ENCODE data around the gene MBTPS1. TPM values are rescaled to one million over a fixed set of nuclear protein-coding genes. Genes with fewer than 3 reads are reported as not detected.

Gene MBTPS1
- total RNA-seq, 2 donors from 2014 or later, result 79.0 to 133 TPM

GRCh38 chr16:84053237-84053636 lies 63.5 kb downstream of the MBTPS1 start:
- no peaks in the 10 kb centered on the region for H3K27me3 ChIP-seq (replicated peaks; ENCODE audit: insufficient read depth)
- no peak for DNase-seq (ENCODE audit: low spot score)
- H3K4me1 ChIP-seq (replicated peaks), result no peaks in the 10 kb centered on the region
- H3K9me3 ChIP-seq, result no peaks in the 10 kb centered on the region
- no peak overlapping the region for H3K4me3 ChIP-seq
- intact Hi-C loops (cut with DNase I), result no loop called here
- no peak overlapping the region for H3K27ac ChIP-seq
- WGBS, result 91% methylated on average over 13 of the region's 13 CpGs
- TF ChIP-seq POLR2AphosphoS5 (IDR thresholded peaks at IDR 0.05), result no peak
- H3K36me3 ChIP-seq, result peaks cover 12 to 19% of the 10 kb centered on the region in 2 donors

GRCh38 chr16:84052071-84052622 lies 64.6 kb downstream of the MBTPS1 start:
- H3K4me1 ChIP-seq (replicated peaks), result no peaks in the 10 kb centered on the region
- H3K27ac ChIP-seq, result no peak overlapping the region
- H3K9me3 ChIP-seq, result no peaks in the 10 kb centered on the region
- no peak overlapping the region for H3K4me3 ChIP-seq
- peaks cover 7 to 19% of the 10 kb centered on the region in 2 donors for H3K36me3 ChIP-seq
- no peaks in the 10 kb centered on the region for H3K27me3 ChIP-seq (replicated peaks; ENCODE audit: insufficient read depth)
- no peak for DNase-seq (ENCODE audit: low spot score)
- intact Hi-C loops (cut with DNase I), result no loop called here
- WGBS, result 90% methylated on average over 27 of the region's 27 CpGs
- TF ChIP-seq CTCF (IDR thresholded peaks at IDR 0.05) (no peak), POLR2A (IDR thresholded peaks at IDR 0.05) (no peak), POLR2AphosphoS5 (IDR thresholded peaks at IDR 0.05) (no peak)

- intact Hi-C loops (cut with DNase I), result no loop called here
- DNase-seq (ENCODE audit: low spot score), result no peak
- Histone ChIP-seq H3K27ac (no peak overlapping the region), H3K4me3 (no peak overlapping the region), H3K9me3 (no peaks in the 10 kb centered on the region), H3K27me3 (replicated peaks; ENCODE audit: insufficient read depth) (no peaks in the 10 kb centered on the region), H3K4me1 (replicated peaks) (no peaks in the 10 kb centered on the region), H3K36me3 (peaks cover 6 to 19% of the 10 kb centered on the region in 2 donors)
- TF ChIP-seq POLR2AphosphoS5 (IDR thresholded peaks at IDR 0.05), result no peak
- WGBS, result 94% methylated on average over 9 of the region's 9 CpGs
Observed at GRCh38 chr16:84050316-84050715, 66.4 kb downstream of the MBTPS1 start.

GRCh38 chr16:84049403-84050060 lies 67.2 kb downstream of the MBTPS1 start:
- H3K4me3 ChIP-seq, result no peak overlapping the region
- no peaks in the 10 kb centered on the region for H3K9me3 ChIP-seq
- 77% methylated on average over 12 of the region's 13 CpGs for WGBS
- intact Hi-C loops (cut with DNase I), result no loop called here
- TF ChIP-seq POLR2A (IDR thresholded peaks at IDR 0.05) (no peak), POLR2AphosphoS5 (IDR thresholded peaks at IDR 0.05) (no peak), CTCF (IDR thresholded peaks at IDR 0.05) (no peak)
- no peaks in the 10 kb centered on the region for H3K27me3 ChIP-seq (replicated peaks; ENCODE audit: insufficient read depth)
- DNase-seq (ENCODE audit: low spot score), result no peak
- H3K36me3 ChIP-seq, result peaks cover 6 to 14% of the 10 kb centered on the region in 2 donors
- no peak overlapping the region for H3K27ac ChIP-seq
- no peaks in the 10 kb centered on the region for H3K4me1 ChIP-seq (replicated peaks)

GRCh38 chr16:84048871-84049270 lies 67.9 kb downstream of the MBTPS1 start:
- DNase-seq (ENCODE audit: low spot score), result no peak
- intact Hi-C loops (cut with DNase I), result no loop called here
- TF ChIP-seq POLR2A (IDR thresholded peaks at IDR 0.05) (no peak), CTCF (IDR thresholded peaks at IDR 0.05) (no peak), POLR2AphosphoS5 (IDR thresholded peaks at IDR 0.05) (no peak)
- no peak overlapping the region for H3K4me3 ChIP-seq
- no peak overlapping the region for H3K27ac ChIP-seq
- no peaks in the 10 kb centered on the region for H3K27me3 ChIP-seq (replicated peaks; ENCODE audit: insufficient read depth)
- H3K36me3 ChIP-seq, result peaks cover 0 to 7% of the 10 kb centered on the region in 2 donors
- no peaks in the 10 kb centered on the region for H3K4me1 ChIP-seq (replicated peaks)
- H3K9me3 ChIP-seq, result no peaks in the 10 kb centered on the region
- WGBS, result 94% methylated on average over 13 of the region's 13 CpGs

- H3K4me1 ChIP-seq (replicated peaks), result no peaks in the 10 kb centered on the region
- TF ChIP-seq POLR2AphosphoS5 (IDR thresholded peaks at IDR 0.05) (no peak), POLR2A (IDR thresholded peaks at IDR 0.05) (no peak), CTCF (IDR thresholded peaks at IDR 0.05) (peak in 1 of 4 experiments; percentile 11)
- intact Hi-C loops (cut with DNase I), result no loop called here
- WGBS, result 58% methylated on average over 7 of the region's 7 CpGs
- no peaks in the 10 kb centered on the region for H3K27me3 ChIP-seq (replicated peaks; ENCODE audit: insufficient read depth)
- H3K4me3 ChIP-seq, result no peak overlapping the region
- peaks cover 0 to 7% of the 10 kb centered on the region in 2 donors for H3K36me3 ChIP-seq
- peak; percentile 24 for DNase-seq (ENCODE audit: low spot score)
- H3K27ac ChIP-seq, result no peak overlapping the region
- H3K9me3 ChIP-seq, result no peaks in the 10 kb centered on the region
Observed at GRCh38 chr16:84048270-84048669, 68.5 kb downstream of the MBTPS1 start.
